Measurements from ENCODE around the gene BMP8B.

- no peak for TF ChIP-seq CTCF (IDR thresholded peaks at IDR 0.05)
- TF ChIP-seq POLR2A (IDR thresholded peaks at IDR 0.05): no peak
- no peak for TF ChIP-seq POLR2AphosphoS5 (IDR thresholded peaks at IDR 0.05)
Observed at GRCh38 chr1:39836595-39837110, 48.0 kb upstream of the BMP8B start.
